HG03432 (cell line): ENCODE results near the gene FSTL4.

ENCODE experiments used
- ATAC-seq: cut with Tn5 transposase; IDR thresholded peaks from one replicate; pipeline ENCODE4 v1.9.1; 2021; ENCODE audit warnings: mild to moderate bottlenecking, moderate library complexity; ENCODE audit not compliant: unreplicated experiment

The FSTL4 gene

GRCh38 chr5:133332439-133333024 lies 279.8 kb downstream of the FSTL4 start:
- no peak for ATAC-seq

GRCh38 chr5:133331941-133332340 lies 280.4 kb downstream of the FSTL4 start:
- no peak for ATAC-seq

GRCh38 chr5:133330956-133331355 lies 281.4 kb downstream of the FSTL4 start:
- ATAC-seq = no peak

- ATAC-seq = no peak
Measured at GRCh38 chr5:133328800-133329199, 283.5 kb downstream of the FSTL4 start.

GRCh38 chr5:133327946-133328401 lies 284.4 kb downstream of the FSTL4 start:
- no peak for ATAC-seq

GRCh38 chr5:133326361-133326760 lies 286.0 kb downstream of the FSTL4 start:
- ATAC-seq = no peak

- ATAC-seq = no peak
Measured at GRCh38 chr5:133325864-133326263, 286.5 kb downstream of the FSTL4 start.

GRCh38 chr5:133324926-133325325 lies 287.4 kb downstream of the FSTL4 start:
- ATAC-seq = no peak

- no peak for ATAC-seq
Measured at GRCh38 chr5:133323494-133324457, 288.6 kb downstream of the FSTL4 start.

GRCh38 chr5:133322743-133323142 lies 289.6 kb downstream of the FSTL4 start:
- ATAC-seq = no peak

- peak; percentile 72 for ATAC-seq
Measured at GRCh38 chr5:133321833-133322420, 290.4 kb downstream of the FSTL4 start.

GRCh38 chr5:133321286-133321832 lies 291.0 kb downstream of the FSTL4 start:
- ATAC-seq = no peak

- no peak for ATAC-seq
Measured at GRCh38 chr5:133319905-133320520, 292.3 kb downstream of the FSTL4 start.

GRCh38 chr5:133319244-133319643 lies 293.1 kb downstream of the FSTL4 start:
- ATAC-seq = no peak

- ATAC-seq = no peak
Measured at GRCh38 chr5:133317558-133317957, 294.8 kb downstream of the FSTL4 start.

GRCh38 chr5:133316346-133317343 lies 295.7 kb downstream of the FSTL4 start:
- no peak for ATAC-seq

GRCh38 chr5:133314086-133314485 lies 298.3 kb downstream of the FSTL4 start:
- ATAC-seq = no peak

- no peak for ATAC-seq
Measured at GRCh38 chr5:133311176-133311575, 301.2 kb downstream of the FSTL4 start.

- ATAC-seq = no peak
Measured at GRCh38 chr5:133309984-133310621, 302.2 kb downstream of the FSTL4 start.
